D341Med (cell line): ENCODE measurements around the gene MAP3K3.

Experiments used
- DNase-seq: peaks from one replicate; pipeline ENCODE4 v3.0.0; 2012; ENCODE audit warnings: low spot score

MAP3K3 gene

DNA sequence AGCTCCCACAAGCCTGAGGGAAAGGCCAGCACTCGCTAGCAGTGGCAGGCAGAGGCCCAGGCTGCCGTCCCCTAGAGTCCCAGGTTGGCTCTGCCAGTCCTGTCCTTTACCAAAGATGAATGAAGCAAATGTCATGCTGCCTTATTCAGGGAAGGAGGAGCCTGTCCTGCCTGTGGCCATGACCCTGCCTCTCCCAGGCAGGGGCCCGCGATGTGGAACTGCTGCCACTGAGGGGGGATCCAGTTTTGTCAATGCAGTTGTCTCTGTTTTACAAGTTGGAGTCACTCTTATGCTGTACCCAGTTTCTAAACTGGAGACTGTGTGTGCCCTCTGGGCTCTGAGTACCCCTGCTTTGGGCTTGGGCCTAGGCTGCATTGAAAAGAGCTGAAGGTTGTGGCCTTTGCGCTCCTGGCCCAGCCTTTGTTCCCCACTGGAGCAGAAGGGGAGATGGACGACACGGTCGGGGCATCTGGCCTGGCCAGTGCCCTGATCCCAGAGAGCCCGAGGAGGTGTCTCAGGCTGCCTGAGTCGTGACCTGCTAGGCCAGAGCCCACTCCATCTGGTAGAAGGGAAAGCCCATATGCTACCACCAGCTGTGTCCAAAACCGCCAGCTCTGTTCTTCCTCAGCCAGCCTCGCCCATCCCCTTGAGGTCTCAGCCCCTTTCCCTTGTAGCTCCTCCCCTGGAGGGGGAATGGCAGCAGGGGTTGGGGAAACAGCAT lies 72.2 kb downstream of the MAP3K3 start:
- peak; percentile 90 for DNase-seq

DNA sequence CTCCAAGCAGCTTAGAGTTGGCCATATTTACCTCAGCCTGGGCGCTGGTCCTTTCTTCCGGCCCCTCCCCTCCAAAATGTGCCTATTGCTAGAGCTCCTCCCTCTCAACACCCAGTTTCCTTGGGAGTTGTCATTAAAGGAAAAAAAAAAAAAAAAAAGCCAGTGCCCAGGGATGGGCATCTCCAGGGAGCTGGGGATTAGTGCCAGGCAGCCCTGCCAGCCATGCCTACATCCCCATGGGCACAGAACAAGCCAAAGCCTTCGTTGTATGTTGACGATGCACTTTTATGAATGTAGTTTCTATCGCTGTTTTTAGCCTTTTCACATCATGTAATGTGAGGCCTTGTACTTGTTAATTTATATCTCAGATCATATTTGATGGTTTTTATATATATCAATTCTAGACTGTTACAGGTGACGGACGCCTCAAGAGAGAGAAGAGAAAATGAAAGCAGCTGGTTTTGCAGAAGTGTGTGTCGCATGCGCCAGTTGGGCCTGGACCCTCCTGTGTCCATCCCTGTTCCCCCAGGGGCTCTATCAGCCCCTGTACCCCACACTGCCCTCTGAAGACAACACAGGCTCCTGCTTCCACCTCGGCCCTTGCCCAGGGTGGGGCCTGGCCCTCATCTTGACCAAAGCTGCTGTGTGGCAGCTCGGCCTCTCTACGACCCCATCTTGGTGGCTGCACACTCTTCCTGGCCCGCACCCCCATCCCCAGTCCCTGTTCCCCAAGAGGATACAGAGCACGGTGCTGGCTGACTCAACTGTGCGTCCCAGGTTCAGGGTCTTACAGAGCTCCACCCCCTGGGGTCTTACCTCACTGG lies 72.9 kb downstream of the MAP3K3 start:
- DNase-seq, result no peak

DNA sequence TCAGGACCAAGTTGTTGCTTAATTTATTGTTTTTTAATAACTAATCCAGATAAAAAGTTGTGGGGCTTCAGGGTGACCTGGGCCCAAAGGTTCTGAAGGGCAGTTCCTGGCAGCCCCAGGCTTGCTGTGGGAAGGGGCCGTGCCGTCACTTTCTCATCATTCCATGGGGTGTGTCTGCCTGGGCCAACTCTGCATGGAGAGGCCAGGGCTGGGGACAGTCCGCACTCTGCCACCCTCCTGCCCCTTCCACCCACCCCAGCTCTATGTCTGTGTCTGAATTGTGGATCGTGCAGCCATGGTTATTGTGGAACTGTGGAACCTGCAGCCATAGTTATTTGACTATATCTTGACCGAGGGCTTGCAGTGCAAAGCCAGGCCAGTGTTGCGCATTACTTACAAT lies 73.7 kb downstream of the MAP3K3 start:
- no peak for DNase-seq

DNA sequence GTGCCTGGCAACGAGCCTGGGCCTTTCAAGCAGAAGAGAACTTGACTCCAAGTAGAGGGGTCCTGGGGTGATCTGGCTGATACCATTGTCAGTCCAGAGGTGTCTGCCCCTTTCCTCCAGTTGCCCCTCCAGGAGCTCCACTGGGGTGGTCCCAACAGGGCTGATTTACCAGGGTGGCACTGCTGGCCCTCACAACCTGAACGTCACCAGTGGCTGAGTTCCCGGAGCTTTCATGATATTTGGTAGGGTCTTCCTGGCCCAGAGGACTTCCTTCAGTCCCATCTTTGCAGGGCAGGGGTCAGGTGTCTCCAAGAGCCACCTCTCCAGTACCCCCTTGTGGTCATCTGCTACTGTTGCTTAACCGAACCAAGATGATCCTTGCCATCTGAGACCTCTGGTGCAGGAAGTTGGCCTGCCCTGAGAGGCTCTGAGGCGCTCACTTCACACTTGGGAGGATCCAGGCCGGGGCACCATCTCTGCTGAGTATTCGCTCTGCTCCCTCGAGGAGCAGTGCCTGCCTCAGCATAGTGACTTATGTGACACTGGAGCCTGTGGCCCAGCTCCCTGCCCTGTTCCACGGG lies 74.3 kb downstream of the MAP3K3 start:
- DNase-seq, result peak; percentile 60

DNA sequence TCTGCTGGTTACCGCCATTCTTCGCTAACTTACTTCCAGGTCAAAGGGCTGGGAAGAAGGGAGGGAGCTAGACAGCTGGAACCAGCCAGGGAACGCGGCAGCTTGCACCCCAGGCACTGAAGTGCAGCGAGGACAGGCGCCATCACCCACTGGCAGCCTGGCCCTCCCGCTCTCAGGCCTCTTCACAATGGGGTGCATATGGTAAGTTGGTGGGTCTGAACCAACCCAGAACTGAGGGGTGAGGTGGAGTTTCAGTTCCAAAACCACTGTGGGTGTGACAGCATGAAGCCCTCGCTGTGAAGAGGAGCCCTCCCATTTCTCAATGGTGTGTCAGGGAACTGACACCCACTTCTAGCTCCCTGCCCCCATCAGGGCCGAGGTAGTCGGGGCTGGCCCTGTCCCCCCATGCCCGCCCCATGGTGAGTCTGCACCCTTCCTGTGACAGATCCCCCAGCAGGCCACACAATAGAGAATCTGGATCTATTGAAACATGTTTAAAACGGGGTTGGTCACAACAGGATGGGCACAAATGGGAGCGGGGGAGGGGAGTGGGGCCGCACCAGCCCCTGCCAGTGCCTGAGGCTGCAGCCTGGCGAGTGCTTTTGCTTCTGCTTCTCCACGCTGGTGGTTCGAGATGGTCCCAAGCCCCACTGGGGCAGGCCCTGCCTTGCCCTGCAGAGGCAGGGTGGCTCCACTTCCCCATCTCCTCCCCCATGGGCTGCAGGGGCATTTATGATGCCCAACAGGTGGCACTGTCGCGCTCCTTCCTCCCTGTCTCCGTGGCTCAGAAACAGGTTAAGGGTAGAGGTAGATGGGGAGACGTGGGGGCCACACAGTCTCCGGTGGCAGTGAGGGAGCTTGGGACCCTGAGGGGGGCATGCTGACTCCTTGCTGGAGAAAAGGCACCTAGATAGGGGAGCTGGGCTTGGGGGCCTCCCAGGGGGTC lies 75.4 kb downstream of the MAP3K3 start:
- peak; percentile 78 for DNase-seq

GRCh38 chr17:63698381-63698885 lies 76.2 kb downstream of the MAP3K3 start:
- no peak for DNase-seq

DNA sequence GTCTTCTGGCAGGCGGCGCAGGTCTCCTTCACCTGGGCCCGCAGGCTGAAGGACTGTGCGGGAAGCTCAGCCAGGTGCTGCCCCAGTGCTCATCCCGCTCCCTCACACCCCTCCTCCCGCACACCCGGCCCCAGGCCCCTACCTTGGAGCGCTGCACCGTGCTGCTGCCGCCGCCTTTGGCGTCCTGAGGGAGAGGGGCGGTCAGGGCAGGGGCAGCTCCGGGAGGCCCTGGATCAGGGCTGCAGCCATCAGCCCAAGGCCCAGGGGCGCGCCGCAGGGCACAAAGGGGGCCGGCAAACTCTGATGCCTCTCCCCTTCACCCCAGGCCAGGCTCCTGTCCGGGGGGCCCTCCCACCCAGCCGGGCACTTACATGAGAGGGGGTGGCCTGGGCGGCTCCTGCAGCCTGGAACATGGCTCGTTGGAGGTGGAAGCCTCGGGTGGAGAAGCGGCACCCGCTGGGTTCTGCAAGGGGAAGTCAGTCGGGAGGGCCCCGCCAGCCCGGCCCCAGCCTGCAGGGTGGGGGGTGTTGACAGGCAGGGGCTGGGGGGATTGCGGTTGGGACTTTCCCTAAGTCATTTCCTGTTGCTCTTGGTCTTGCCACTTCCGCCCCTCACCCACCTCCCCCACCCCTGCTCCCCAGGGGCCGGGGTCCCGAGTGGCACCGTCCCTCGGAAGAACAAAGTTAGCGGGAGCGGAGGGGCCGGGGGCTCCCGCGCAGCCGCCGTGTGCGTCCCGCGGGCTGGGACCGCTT lies 76.8 kb downstream of the MAP3K3 start:
- peak; percentile 53 for DNase-seq

GRCh38 chr17:63699638-63700527 lies 77.7 kb downstream of the MAP3K3 start, which contains the start of gene LIMD2:
LIMD2 (minus strand) TSS chr17:63700125; CDS start chr17:63699298, 827 bp downstream.
- peak; percentile 98 for DNase-seq

- peak; percentile 86 for DNase-seq
These were observed 78.6 kb downstream of the MAP3K3 start for GRCh38 chr17:63700528-63701455.

- DNase-seq, result no peak
These were observed 79.2 kb downstream of the MAP3K3 start for GRCh38 chr17:63701456-63701820.

- DNase-seq, result no peak
These were observed 79.9 kb downstream of the MAP3K3 start for GRCh38 chr17:63701868-63702720.

- no peak for DNase-seq
These were observed 80.5 kb downstream of the MAP3K3 start for GRCh38 chr17:63702721-63703015.

DNA sequence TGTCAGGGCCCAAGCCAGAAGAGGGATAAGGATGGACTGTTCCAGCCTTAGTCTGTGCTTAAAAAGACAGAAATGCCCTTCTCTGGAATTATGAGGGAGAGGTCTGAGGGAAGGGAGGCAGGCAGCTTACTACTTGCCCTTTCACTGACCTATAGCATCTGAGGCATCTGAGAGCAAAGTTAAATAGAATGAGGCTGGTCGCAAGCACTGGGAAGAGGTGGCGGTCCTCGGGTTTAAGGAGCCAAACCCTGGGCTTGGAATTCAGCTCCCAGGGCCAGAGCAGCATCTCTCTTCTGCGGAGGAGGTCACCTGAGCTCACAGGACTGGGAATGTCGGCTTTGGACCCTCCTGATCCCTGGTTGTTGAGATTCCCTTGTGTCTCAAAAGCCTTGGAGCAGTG lies 80.8 kb downstream of the MAP3K3 start:
- no peak for DNase-seq

GRCh38 chr17:63703556-63704258 lies 81.5 kb downstream of the MAP3K3 start:
- DNase-seq, result no peak

DNA sequence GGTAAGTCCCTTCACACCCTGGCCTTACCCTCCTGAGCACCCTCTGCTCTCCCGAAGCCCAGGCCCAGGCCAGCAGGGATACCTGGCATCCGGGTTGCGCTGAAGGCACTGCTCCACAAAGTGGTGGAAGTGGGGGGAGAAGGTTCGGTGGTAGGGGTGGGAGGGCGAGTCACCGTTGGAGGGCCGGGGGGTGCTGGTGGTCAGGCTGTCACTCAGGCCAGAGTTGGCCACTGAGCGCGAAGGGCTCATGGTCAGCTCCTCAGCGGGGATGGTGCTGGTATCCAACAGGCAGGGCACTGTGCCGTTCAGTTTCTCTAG lies 82.0 kb downstream of the MAP3K3 start:
- no peak for DNase-seq

DNA sequence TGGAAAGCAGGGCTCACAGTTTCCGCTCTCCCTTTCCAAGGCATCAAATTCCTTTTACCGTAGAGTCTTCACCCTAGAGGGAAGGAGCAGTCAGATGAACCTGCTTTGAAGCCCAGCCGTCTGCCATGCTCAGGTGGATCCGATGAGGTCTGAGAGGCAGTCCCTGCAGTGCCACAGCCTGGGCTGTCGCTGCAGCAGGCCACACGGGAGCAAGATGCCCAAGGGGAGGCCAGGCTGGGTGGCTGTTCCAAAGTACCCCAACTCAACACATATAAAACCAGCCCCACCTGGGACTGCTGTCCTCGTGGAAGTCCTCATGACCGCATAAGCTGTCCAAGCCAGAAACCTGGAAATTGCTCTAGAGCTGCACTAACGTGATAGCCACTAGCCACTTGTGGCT lies 82.6 kb downstream of the MAP3K3 start:
- DNase-seq, result no peak

DNA sequence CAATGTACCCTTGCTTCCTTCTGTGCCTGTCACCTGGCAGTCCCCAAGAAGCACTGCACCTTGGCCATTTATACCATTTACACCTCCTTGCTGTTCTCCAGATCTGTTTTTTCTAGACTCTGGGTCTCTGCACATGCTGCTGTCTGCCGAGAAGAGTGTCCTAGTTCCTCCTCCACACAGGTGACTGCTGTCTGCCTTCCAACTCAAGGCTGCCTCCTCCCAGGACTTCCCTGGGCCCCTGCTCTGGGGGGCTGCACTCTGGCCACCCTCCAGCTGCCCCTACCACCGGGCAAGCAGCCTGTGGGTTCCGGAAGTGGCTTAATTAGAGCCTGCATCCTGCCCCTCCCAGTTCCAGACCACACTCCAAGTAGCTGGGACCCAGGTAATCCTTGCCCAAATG lies 83.4 kb downstream of the MAP3K3 start:
- no peak for DNase-seq
